Measurements from ENCODE around the gene C20orf204.

DNA sequence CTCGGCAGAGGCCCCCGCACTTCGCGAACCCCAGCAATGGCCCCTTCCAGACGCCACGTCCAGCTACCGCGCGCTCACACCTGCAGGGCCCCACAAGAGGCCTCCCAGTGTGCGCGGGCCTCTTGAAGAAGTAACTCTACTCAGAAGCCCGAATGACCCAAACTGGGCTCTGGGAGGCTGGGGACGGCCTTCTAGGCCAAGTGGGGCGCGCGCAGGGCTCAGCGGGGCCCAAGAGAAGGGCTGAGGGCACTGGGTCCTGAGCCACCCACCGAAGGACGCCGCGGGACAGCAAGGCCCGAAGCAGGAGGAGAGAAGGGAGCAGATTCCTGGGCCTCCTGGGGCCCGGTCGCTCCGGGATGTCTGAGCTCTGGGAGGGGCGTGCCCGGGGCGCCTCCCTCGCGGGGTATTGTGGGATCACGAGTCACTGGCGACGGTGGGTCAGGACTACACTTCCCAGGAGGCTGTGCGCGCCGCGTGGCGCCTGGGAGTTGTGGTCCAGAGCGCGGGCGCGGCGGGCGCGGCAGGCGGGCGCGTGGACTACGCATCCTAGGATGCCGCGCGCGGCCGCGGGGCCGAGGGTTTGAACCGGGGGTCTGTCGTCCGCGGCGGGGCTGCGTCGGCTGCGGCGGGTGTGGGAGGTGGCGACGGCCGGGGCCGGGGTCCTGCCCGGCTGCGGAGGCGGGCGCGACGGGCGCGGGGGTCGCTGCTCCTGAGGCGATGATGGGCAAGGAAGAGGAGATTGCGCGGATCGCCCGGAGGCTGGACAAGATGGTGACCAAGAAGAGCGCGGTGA lies 26.8 kb downstream of the C20orf204 start, which contains the start of gene TCEA2:
- TF ChIP-seq YY1 (IDR thresholded peaks at IDR 0.05; ENCODE audit: insufficient read depth, insufficient read length) = no peak
- TF ChIP-seq SUZ12 (IDR thresholded peaks at IDR 0.05; ENCODE audit: extremely low read depth, insufficient read depth, insufficient read length) = no peak
- TF ChIP-seq ZNF274 (IDR thresholded peaks at IDR 0.05; ENCODE audit: low read depth, low read length) = no peak

Measured in NT2/D1 (cell line).